NCI-H2171 (cell line): Measurements from ENCODE around the gene MRPL12.

ENCODE experiments used
- DNase-seq: peaks from one replicate; lab custom pipeline; 2025; lab: John Stamatoyannopoulos, UW

Gene MRPL12

GRCh38 chr17:81682565-81683207 lies 20.5 kb upstream of the MRPL12 start:
- DNase-seq: peak; percentile 56

GRCh38 chr17:81683208-81683583 lies 20.0 kb upstream of the MRPL12 start:
- no peak for DNase-seq

- DNase-seq: peak; percentile 98
Observed at GRCh38 chr17:81683584-81684441, 19.4 kb upstream of the MRPL12 start, which contains the start of the genes ARL16 and HGS. ARL16 (minus strand) TSS chr17:81683797; CDS start chr17:81683753, 44 bp downstream. HGS (plus strand) TSS chr17:81684011; CDS start chr17:81684067, 56 bp downstream.

DNA sequence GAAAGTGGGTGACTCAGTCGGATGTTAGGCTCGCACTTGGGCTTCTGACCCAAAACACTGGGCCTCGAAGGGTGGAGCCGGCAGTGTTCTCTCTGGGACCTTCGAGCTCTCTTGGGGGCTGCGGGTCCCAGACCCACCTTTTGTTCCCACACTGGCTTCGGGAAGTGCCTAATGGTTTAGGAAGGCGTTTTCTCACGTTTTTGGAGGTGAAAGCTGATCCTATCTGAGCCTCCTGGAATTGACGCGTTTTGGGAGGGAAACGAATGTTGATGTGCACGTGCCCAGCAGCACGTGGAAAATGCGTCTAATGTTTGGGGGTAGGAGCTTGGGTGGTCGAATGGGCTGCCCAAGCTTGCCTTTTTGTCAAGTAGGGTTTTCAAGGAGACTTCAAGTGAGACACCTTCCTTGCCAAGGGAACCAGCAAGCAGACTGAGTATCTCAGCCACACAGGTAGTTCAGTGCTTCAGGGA lies 18.7 kb upstream of the MRPL12 start:
- no peak for DNase-seq

GRCh38 chr17:81685108-81685507 lies 18.1 kb upstream of the MRPL12 start:
- no peak for DNase-seq

DNA sequence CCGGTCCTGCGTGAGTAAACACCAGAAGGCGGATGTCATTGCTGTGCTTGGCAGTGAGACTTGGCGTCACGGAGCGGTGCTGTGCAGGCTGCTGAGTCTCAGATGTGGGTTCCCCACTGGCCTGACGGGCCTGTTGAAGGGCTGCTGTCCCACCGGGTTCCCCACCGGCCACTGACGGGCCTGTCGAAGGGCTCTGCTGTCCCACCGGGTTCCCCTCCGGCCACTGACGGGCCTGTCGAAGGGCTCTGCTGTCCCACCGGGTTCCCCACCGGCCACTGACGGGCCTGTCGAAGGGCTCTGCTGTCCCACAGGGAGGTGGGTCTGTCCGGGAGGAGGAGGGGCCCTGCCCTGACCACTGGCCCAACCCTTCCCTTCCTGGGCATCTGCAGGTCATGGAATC lies 16.6 kb upstream of the MRPL12 start:
- no peak for DNase-seq

DNA sequence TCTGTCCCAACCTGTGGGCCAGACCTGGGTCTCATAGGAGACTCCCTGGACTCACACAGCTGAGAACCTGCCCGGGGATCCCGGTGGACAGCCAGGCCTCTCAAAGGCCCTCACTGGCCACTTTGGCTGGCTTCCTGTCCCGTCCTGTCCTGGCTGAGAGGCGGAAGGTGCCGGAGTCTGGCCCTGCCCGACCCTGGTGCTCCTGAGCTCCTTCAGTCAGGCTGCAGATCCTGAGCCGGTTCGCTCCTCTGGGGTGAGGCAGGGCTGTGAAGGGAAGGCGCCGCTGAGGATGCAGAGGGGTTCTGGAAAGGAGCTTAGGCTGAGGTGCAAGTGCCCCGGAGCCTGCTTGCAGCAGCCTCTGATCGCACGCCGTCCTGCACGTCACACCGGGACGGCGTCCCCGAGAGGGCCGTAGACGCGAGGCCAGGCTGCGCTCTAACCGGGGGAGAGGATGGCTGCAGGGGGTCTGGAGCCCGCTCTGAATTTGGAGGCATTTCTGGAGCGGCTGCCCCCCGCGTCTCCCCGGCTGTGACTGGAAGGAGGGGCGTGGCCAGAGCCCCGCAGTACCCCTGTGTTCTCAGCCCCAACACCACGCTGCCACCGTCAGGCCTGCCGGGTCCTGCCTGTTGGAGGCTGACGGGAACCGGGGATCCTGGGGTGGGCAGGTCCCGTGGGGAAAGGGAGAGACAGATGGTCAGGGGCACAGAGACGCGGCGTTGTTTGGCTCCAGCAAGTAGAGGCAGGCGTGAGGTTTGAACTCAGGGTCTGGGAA lies 15.2 kb upstream of the MRPL12 start:
- peak; percentile 96 for DNase-seq

DNA sequence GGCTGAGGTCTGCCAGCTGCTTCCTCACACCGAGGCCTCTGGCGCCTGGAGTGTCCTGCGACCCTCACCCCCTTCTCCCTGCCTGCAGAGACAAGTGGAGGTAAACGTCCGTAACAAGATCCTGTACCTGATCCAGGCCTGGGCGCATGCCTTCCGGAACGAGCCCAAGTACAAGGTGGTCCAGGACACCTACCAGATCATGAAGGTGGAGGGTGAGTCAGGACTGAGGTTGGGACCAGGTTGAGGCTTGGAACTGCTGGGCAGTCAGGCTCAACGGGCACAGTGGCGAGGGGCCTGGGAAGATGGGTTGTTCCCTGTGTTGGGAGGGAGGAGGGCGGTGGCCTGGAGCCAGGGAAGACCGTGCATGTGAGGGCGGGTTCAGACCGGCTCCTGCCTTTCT lies 14.6 kb upstream of the MRPL12 start:
- DNase-seq: no peak

DNA sequence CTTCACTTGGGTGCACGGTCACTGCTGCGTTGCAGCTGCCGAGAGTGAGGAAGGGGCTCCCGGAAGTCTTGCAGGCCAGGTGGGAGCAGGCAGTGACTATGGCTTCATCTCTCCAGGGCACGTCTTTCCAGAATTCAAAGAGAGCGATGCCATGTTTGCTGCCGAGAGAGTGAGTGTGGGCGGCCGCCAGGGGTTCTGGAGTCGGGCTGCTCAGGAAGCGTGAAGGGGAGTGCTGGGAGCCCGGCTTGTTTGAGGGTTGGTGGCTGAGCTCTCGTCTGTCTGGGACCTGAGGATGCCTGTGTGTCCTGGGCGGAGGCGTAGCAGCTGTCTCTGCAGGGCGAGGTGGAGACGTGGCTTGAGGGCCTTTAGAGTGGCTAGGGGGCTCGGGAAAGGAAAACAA lies 13.1 kb upstream of the MRPL12 start:
- no peak for DNase-seq

DNA sequence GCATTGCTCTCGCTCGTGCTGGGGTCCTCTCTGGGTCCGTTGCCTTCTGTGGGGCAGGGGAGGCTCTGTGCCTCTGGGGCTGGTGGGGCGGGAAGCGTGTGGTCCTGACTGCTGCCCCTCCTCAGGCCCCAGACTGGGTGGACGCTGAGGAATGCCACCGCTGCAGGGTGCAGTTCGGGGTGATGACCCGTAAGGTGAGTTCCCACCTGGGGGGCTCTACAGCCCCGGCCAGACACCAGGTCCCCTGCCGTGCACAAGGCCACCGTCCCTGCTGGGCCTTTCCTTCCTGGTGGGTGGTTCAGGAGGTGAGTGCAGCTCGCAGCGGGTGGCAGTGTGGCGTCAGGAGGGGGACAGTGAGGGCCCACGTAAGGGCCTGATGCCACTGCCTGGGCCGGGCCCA lies 12.6 kb upstream of the MRPL12 start:
- no peak for DNase-seq

- no peak for DNase-seq
Observed at GRCh38 chr17:81691196-81691595, 12.0 kb upstream of the MRPL12 start.

GRCh38 chr17:81691608-81692007 lies 11.6 kb upstream of the MRPL12 start:
- DNase-seq: no peak

DNA sequence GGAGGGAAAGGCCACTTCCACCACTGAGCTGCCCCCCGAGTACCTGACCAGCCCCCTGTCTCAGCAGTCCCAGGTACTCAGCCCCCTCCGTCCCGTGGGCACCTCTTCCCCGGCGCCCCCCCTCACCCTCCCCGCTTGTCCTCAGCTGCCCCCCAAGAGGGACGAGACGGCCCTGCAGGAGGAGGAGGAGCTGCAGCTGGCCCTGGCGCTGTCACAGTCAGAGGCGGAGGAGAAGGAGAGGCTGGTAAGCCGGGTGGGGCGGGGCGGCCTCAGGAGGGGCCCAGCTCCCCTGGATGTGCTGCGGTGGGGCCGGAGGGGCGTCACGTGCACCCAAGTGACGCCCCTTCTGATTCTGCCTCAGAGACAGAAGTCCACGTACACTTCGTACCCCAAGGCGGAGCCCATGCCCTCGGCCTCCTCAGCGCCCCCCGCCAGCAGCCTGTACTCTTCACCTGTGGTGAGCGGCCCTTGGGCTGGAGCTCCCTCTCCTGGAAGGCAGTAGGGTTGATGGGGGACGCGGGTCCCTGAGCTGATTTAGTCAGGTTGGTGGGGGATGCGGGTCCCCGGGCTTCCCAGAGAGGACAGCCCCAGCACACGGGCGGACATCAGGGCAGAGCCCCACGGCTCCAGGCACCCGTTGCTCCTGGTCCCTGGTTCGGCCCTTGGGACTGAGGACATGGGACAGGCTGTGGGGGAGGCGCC lies 9.5 kb upstream of the MRPL12 start:
- no peak for DNase-seq

DNA sequence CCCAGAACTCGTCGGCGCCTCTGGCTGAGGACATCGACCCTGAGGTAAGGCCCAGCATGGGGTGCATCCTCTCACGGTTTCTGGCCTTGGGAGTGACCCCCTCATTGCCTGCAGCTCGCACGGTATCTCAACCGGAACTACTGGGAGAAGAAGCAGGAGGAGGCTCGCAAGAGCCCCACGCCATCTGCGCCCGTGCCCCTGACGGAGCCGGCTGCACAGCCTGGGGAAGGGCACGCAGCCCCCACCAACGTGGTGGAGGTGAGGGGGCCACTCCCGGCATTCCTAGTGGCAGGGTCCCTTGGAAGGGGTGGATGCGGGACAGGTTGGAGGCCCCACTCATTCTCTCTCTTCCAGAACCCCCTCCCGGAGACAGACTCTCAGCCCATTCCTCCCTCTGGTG lies 8.4 kb upstream of the MRPL12 start:
- no peak for DNase-seq

DNA sequence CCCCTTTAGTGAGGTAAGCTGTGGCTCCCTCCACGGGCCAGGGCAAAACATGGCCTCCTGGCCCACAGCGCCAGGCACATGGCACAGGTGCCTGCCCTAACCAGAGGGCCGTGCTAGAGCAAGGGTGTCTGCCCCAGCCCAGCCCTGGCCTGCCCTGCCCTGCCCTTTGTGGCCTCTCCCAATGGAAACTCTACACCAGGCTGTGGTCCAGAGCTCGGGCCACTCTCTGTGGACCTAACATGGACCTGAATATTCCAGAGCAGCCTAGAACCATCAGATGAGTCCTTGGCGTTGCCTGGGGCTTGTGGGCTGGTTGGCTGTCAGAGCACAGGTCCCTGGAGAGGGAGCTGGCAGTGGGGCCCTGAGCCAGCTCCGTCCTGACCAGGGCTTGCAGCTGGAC lies 8.0 kb upstream of the MRPL12 start:
- no peak for DNase-seq

GRCh38 chr17:81695801-81696200 lies 7.4 kb upstream of the MRPL12 start:
- no peak for DNase-seq

GRCh38 chr17:81696218-81696941 lies 6.8 kb upstream of the MRPL12 start:
- no peak for DNase-seq

GRCh38 chr17:81697261-81698044 lies 5.7 kb upstream of the MRPL12 start:
- DNase-seq: no peak

- DNase-seq: no peak
Observed at GRCh38 chr17:81700353-81701287, 2.5 kb upstream of the MRPL12 start.
